Keratinocyte (primary cell): ENCODE measurements around the gene FZD4. TPM values are rescaled to one million over a fixed set of nuclear protein-coding genes. Genes with fewer than 3 reads are reported as not detected.
A peak's percentile ranks its signal among the peaks of the same experiment; 100 is the strongest.
"Not testable (repeated sequence)": the region's sequence is repeated elsewhere in the genome, so short reads cannot be mapped to it uniquely, and the experiment has no call there.

Experiments
- DNase-seq: peaks from one replicate; pipeline ENCODE4 v3.0.0-alpha.2; 2011; ENCODE audit warnings: low read depth, missing footprints, low spot score
- FAIRE-seq: peaks from 2 replicates; lab custom pipeline; 2011; peaks lifted over from hg19 to GRCh38; lab: Jason Lieb, UNC
- H2AFZ ChIP-seq: 2 replicates; pipeline ENCODE4 v1.6.0; 2012; ENCODE audit warnings: low read length, control low read depth, inconsistent platforms; ENCODE audit not compliant: control insufficient read depth
- H3K27ac ChIP-seq: 2 replicates; pipeline ENCODE4 v1.5.1; 2011; ENCODE audit warnings: low read length; ENCODE audit not compliant: control insufficient read depth, insufficient read depth
- H3K27me3 ChIP-seq: 3 replicates; pipeline ENCODE4 v1.6.0; 2011; ENCODE audit warnings: low read length; ENCODE audit not compliant: control insufficient read depth, insufficient read depth; ENCODE audit errors: extremely low read depth
- H3K36me3 ChIP-seq, 2 experiments: 2 replicates in 1 of 2; 3 replicates in 1 of 2; pipeline ENCODE4 v1.5.1; 2011; ENCODE audit warnings: low read length in 2 of 2, mild to moderate bottlenecking in 1 of 2; ENCODE audit not compliant: control insufficient read depth in 2 of 2, insufficient read depth in 2 of 2; ENCODE audit errors: extremely low read depth in 1 of 2
- H3K4me1 ChIP-seq: 3 replicates; pipeline ENCODE4 v1.5.1; 2011; ENCODE audit warnings: low read length; ENCODE audit not compliant: control insufficient read depth, insufficient read depth; ENCODE audit errors: extremely low read depth
- H3K4me2 ChIP-seq: 3 replicates; pipeline ENCODE4 v1.6.0; 2011; ENCODE audit warnings: low read depth, low read length; ENCODE audit not compliant: control insufficient read depth, insufficient read depth; ENCODE audit errors: extremely low read depth
- H3K4me3 ChIP-seq, 3 experiments: fragments of 200-600 bp in 1 of 3; sonication (generic) in 1 of 3; 2 replicates in 2 of 3; 3 replicates in 1 of 3; pipeline ENCODE4 v1.5.1; 2011 to 2016; ENCODE audit warnings: low read length in 3 of 3, mild to moderate bottlenecking in 3 of 3, control low read depth in 2 of 3, inconsistent platforms in 1 of 3, low read depth in 1 of 3, mixed read lengths in 1 of 3, mixed run types in 1 of 3, moderate library complexity in 1 of 3; ENCODE audit not compliant: control insufficient read depth in 2 of 3, insufficient read depth in 2 of 3; ENCODE audit errors: extremely low read depth in 1 of 3
- H3K79me2 ChIP-seq: 2 replicates; pipeline ENCODE4 v1.6.0; 2012; ENCODE audit warnings: low read length; ENCODE audit not compliant: control insufficient read depth, insufficient read depth
- H3K9ac ChIP-seq: 3 replicates; pipeline ENCODE4 v1.6.0; 2011; ENCODE audit warnings: low read length; ENCODE audit not compliant: control insufficient read depth, insufficient read depth; ENCODE audit errors: extremely low read depth
- H3K9me1 ChIP-seq: 3 replicates; pipeline ENCODE4 v1.6.0; 2011; ENCODE audit warnings: low read length; ENCODE audit not compliant: control insufficient read depth, insufficient read depth; ENCODE audit errors: extremely low read depth
- H3K9me3 ChIP-seq: 2 replicates; pipeline ENCODE4 v1.5.1; 2012; ENCODE audit warnings: low read depth, low read length; ENCODE audit not compliant: control insufficient read depth
- H4K20me1 ChIP-seq: 3 replicates; pipeline ENCODE4 v1.6.0; 2011; ENCODE audit warnings: low read length; ENCODE audit not compliant: control insufficient read depth, insufficient read depth; ENCODE audit errors: extremely low read depth
- CTCF ChIP-seq, 3 experiments: IDR thresholded peaks in 1 of 3; conservative IDR thresholded peaks in 1 of 3; optimal IDR thresholded peaks in 1 of 3; 2 replicates in 2 of 3; 3 replicates in 1 of 3; pipeline versions ENCODE3 to v1.5.1; 2011; ENCODE audit warnings: low read length in 3 of 3, mild to moderate bottlenecking in 3 of 3, moderate library complexity in 2 of 3, control low read depth in 1 of 3, inconsistent platforms in 1 of 3; ENCODE audit not compliant: insufficient read depth in 2 of 3; ENCODE audit errors: extremely low read depth in 1 of 3
- EZH2 ChIP-seq: IDR thresholded peaks from one replicate; pipeline ENCODE4 v1.6.1; 2012; ENCODE audit warnings: inconsistent platforms, mild to moderate bottlenecking, low read length, moderate library complexity
- dilution Hi-C: fragments of 300-500 bp; cut with MboI; formaldehyde crosslinking; loops from one replicate; pipeline ENCODE4 v1.7.0; 2020; ENCODE audit warnings: low sequenced_read_pairs; ENCODE audit not compliant: extremely low pct_ligation_motif_present
- polyA plus RNA-seq, 5 experiments: library from polyadenylated mRNA; depleted of rRNA in 3 of 5; stranded (reverse) in 3 of 5; stranded (forward) in 1 of 5; unstranded in 1 of 5; fragments of >200 nt; gene quantifications; 1 replicate in 1 of 5; 2 replicates in 3 of 5; 3 replicates in 1 of 5; pipeline versions ENCODE4 v1.2.1 to v1.2.3, GENCODE V29; 2011 to 2012; ENCODE audit warnings: missing spikeins in 2 of 5, low read depth in 1 of 5, low replicate concordance in 1 of 5

Gene FZD4
- polyA plus RNA-seq, 1 donor (not counting 4 experiments of a cell fraction or from before 2014, with no cell fraction given) = 0.56 TPM

GRCh38 chr11:86916330-86916729 lies 38.9 kb downstream of the FZD4 start:
- no peak for DNase-seq
- no peak overlapping the region for H3K9ac ChIP-seq
- H4K20me1 ChIP-seq = no peaks in the 10 kb centered on the region
- no peaks in the 10 kb centered on the region for H3K9me3 ChIP-seq
- no peaks in the 10 kb centered on the region for H3K79me2 ChIP-seq
- peaks cover 11% of the 10 kb centered on the region for H3K4me1 ChIP-seq
- H3K27ac ChIP-seq = peak overlapping the region; percentile 49
- peak overlapping the region; percentile 45 for H2AFZ ChIP-seq
- FAIRE-seq = peak; percentile 86
- H3K4me3 ChIP-seq = no peak overlapping the region
- H3K9me1 ChIP-seq = no peaks in the 10 kb centered on the region
- H3K27me3 ChIP-seq = no peaks in the 10 kb centered on the region
- dilution Hi-C loops = no loop called here
- TF ChIP-seq CTCF (optimal IDR thresholded peaks at IDR 0.05 in 1 of 3, IDR thresholded peaks at IDR 0.05 in 1 of 3, conservative IDR thresholded peaks at IDR 0.05 in 1 of 3; ENCODE audit: extremely low read depth in 1 of 3, insufficient read depth in 2 of 3, low read length in 3 of 3) (no peak), EZH2 (no peak)
- H3K36me3 ChIP-seq = no peaks in the 10 kb centered on the region
- H3K4me2 ChIP-seq = peak overlapping the region; percentile 72

- FAIRE-seq, H2AFZ ChIP-seq: not testable (repeated sequence)
- peak overlapping the region; percentile 72 for H3K4me2 ChIP-seq
Observed at GRCh38 chr11:86915850-86916249, 39.3 kb downstream of the FZD4 start.

GRCh38 chr11:86914865-86915519 lies 40.2 kb downstream of the FZD4 start:
- Histone ChIP-seq H3K27me3 (no peaks in the 10 kb centered on the region), H2AFZ (no peak overlapping the region), H3K4me3 (no peak overlapping the region), H3K4me2 (no peak overlapping the region), H4K20me1 (no peaks in the 10 kb centered on the region), H3K4me1 (peaks cover 11% of the 10 kb centered on the region), H3K36me3 (no peaks in the 10 kb centered on the region), H3K79me2 (no peaks in the 10 kb centered on the region), H3K27ac (no peak overlapping the region), H3K9ac (no peak overlapping the region), H3K9me1 (no peaks in the 10 kb centered on the region), H3K9me3 (no peaks in the 10 kb centered on the region)
- DNase-seq = no peak
- FAIRE-seq = no peak
- dilution Hi-C loops = no loop called here
- no peak for TF ChIP-seq CTCF (optimal IDR thresholded peaks at IDR 0.05 in 1 of 3, IDR thresholded peaks at IDR 0.05 in 1 of 3, conservative IDR thresholded peaks at IDR 0.05 in 1 of 3; ENCODE audit: extremely low read depth in 1 of 3, insufficient read depth in 2 of 3, low read length in 3 of 3)
- no peak for TF ChIP-seq EZH2

More at GRCh38 chr11:86915850-86916249, 39.3 kb downstream of the FZD4 start:
- DNase-seq, H3K9me1 ChIP-seq, H3K4me3 ChIP-seq, H3K9ac ChIP-seq, H3K9me3 ChIP-seq, dilution Hi-C loops, H3K36me3 ChIP-seq, H4K20me1 ChIP-seq, H3K79me2 ChIP-seq, H3K27me3 ChIP-seq: not testable (repeated sequence)
- Histone ChIP-seq H3K27ac (peak overlapping the region; percentile 49), H3K4me1 (peaks cover 11% of the 10 kb centered on the region)
